ENCODE measurements around the gene GPRC5C. TPM values are rescaled to one million over a fixed set of nuclear protein-coding genes. Genes with fewer than 3 reads are reported as not detected.

GPRC5C gene
- total and polyA plus RNA-seq, 4 donors = 41.9 to 81.4 (median 66.1) TPM

GRCh38 chr17:74481621-74482020 lies 49.7 kb downstream of the GPRC5C start:
- no peak for DNase-seq
- H3K27ac ChIP-seq (ENCODE audit: low read depth in 1 of 2, low read length in 1 of 2) = no peak overlapping the region
- H3K4me1 ChIP-seq (ENCODE audit: control insufficient read depth in 5 of 5, insufficient read depth in 5 of 5, low read length in 5 of 5) = no peaks in the 10 kb centered on the region
- peaks cover 3 to 6% (median 3%) of the 10 kb centered on the region in 3 donors for H3K27me3 ChIP-seq (ENCODE audit: control insufficient read depth in 3 of 3, insufficient read depth in 3 of 3, low read length in 2 of 3)
- no peaks in the 10 kb centered on the region for H3K9me3 ChIP-seq (ENCODE audit: control insufficient read depth in 4 of 4, insufficient read depth in 3 of 4, low read length in 3 of 4)
- no peak for ATAC-seq (ENCODE audit: insufficient read depth, low FRiP score)
- H3K9ac ChIP-seq (ENCODE audit: insufficient read depth in 1 of 2, low read length in 2 of 2) = no peak overlapping the region
- H3K36me3 ChIP-seq (ENCODE audit: control insufficient read depth in 4 of 4, insufficient read depth in 4 of 4, low read length in 4 of 4) = no peaks in the 10 kb centered on the region
- H3K4me3 ChIP-seq = no peak overlapping the region
- TF ChIP-seq, protein P1, sequence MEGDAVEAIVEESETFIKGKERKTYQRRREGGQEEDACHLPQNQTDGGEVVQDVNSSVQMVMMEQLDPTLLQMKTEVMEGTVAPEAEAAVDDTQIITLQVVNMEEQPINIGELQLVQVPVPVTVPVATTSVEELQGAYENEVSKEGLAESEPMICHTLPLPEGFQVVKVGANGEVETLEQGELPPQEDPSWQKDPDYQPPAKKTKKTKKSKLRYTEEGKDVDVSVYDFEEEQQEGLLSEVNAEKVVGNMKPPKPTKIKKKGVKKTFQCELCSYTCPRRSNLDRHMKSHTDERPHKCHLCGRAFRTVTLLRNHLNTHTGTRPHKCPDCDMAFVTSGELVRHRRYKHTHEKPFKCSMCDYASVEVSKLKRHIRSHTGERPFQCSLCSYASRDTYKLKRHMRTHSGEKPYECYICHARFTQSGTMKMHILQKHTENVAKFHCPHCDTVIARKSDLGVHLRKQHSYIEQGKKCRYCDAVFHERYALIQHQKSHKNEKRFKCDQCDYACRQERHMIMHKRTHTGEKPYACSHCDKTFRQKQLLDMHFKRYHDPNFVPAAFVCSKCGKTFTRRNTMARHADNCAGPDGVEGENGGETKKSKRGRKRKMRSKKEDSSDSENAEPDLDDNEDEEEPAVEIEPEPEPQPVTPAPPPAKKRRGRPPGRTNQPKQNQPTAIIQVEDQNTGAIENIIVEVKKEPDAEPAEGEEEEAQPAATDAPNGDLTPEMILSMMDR (IDR thresholded peaks at IDR 0.05; ENCODE audit: control extremely low read depth, extremely low read depth) = no peak
- 82 to 86% methylated on average over 7 of the region's 7 CpGs for WGBS, 2 donors

GRCh38 chr17:74484066-74484465 lies 52.2 kb downstream of the GPRC5C start:
- Histone ChIP-seq H3K9ac (ENCODE audit: insufficient read depth in 1 of 2, low read length in 2 of 2) (no peak overlapping the region), H3K27ac (ENCODE audit: low read depth in 1 of 2, low read length in 1 of 2) (no peak overlapping the region), H3K4me1 (ENCODE audit: control insufficient read depth in 5 of 5, insufficient read depth in 5 of 5, low read length in 5 of 5) (no peaks in the 10 kb centered on the region), H3K4me3 (no peak overlapping the region), H3K36me3 (ENCODE audit: control insufficient read depth in 4 of 4, insufficient read depth in 4 of 4, low read length in 4 of 4) (no peaks in the 10 kb centered on the region), H3K9me3 (ENCODE audit: control insufficient read depth in 4 of 4, insufficient read depth in 3 of 4, low read length in 3 of 4) (no peaks in the 10 kb centered on the region), H3K27me3 (ENCODE audit: control insufficient read depth in 3 of 3, insufficient read depth in 3 of 3, low read length in 2 of 3) (peaks cover 0 to 6% (median 0%) of the 10 kb centered on the region in 3 donors)
- TF ChIP-seq, protein P1 (IDR thresholded peaks at IDR 0.05; ENCODE audit: control extremely low read depth, extremely low read depth) = no peak
- ATAC-seq (ENCODE audit: insufficient read depth, low FRiP score) (no peak), DNase-seq (no peak)
- WGBS, 2 donors = 53 to 76% methylated on average over 9 of the region's 9 CpGs

GRCh38 chr17:74485022-74485743 lies 53.3 kb downstream of the GPRC5C start:
- DNase-seq (no peak), ATAC-seq (ENCODE audit: insufficient read depth, low FRiP score) (no peak)
- Histone ChIP-seq H3K36me3 (ENCODE audit: control insufficient read depth in 4 of 4, insufficient read depth in 4 of 4, low read length in 4 of 4) (no peaks in the 10 kb centered on the region), H3K27ac (ENCODE audit: low read depth in 1 of 2, low read length in 1 of 2) (no peak overlapping the region), H3K9ac (ENCODE audit: insufficient read depth in 1 of 2, low read length in 2 of 2) (no peak overlapping the region), H3K4me1 (ENCODE audit: control insufficient read depth in 5 of 5, insufficient read depth in 5 of 5, low read length in 5 of 5) (no peaks in the 10 kb centered on the region), H3K9me3 (ENCODE audit: control insufficient read depth in 4 of 4, insufficient read depth in 3 of 4, low read length in 3 of 4) (no peaks in the 10 kb centered on the region), H3K27me3 (ENCODE audit: control insufficient read depth in 3 of 3, insufficient read depth in 3 of 3, low read length in 2 of 3) (peaks cover 0 to 6% (median 0%) of the 10 kb centered on the region in 3 donors), H3K4me3 (no peak overlapping the region)
- TF ChIP-seq, protein P1 (IDR thresholded peaks at IDR 0.05; ENCODE audit: control extremely low read depth, extremely low read depth) = no peak
- 75 to 86% methylated on average over 9 of the region's 9 CpGs for WGBS, 2 donors

All from lung (tissue), 12 donors.